HPDE6-E6E7 (cell line): ENCODE results near the gene FAM9C.
"Not testable (repeated sequence)": the region's sequence is repeated elsewhere in the genome, so short reads cannot be mapped to it uniquely, and the experiment has no call there.

Experiments
- DNase-seq: peaks from one replicate; pipeline ENCODE4 v3.0.0; 2011; ENCODE audit warnings: missing footprints; ENCODE audit errors: extremely low spot score

FAM9C gene

DNA sequence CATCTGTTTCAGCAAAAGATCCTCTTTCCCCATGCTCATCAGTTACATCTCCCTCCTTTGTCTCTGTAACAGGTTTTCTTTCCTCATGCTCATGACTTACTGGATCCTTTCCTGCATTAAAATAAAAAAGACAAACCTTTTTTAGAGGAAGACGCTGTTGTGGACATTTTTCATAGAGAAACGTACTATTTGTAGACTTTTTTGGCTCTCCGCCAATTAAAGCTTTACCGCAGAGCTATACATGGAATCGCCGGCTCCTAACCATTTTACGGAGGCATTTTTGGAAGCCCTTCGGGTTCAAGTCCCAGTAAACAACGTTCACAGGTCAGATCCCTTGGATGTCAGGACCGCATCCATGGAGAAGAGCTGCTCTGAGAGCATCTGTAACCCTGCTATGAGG is 1.3 kb downstream of the FAM9C start:
- DNase-seq = no peak

GRCh38 chrX:13036896-13037295 is 7.5 kb downstream of the FAM9C start:
- DNase-seq = no peak

- no peak for DNase-seq
Observed at GRCh38 chrX:13033193-13033592, 11.2 kb downstream of the FAM9C start.

GRCh38 chrX:13029887-13030771 is 14.3 kb downstream of the FAM9C start:
- no peak for DNase-seq

- no peak for DNase-seq
Observed at GRCh38 chrX:13029637-13029886, 14.9 kb downstream of the FAM9C start.

DNA sequence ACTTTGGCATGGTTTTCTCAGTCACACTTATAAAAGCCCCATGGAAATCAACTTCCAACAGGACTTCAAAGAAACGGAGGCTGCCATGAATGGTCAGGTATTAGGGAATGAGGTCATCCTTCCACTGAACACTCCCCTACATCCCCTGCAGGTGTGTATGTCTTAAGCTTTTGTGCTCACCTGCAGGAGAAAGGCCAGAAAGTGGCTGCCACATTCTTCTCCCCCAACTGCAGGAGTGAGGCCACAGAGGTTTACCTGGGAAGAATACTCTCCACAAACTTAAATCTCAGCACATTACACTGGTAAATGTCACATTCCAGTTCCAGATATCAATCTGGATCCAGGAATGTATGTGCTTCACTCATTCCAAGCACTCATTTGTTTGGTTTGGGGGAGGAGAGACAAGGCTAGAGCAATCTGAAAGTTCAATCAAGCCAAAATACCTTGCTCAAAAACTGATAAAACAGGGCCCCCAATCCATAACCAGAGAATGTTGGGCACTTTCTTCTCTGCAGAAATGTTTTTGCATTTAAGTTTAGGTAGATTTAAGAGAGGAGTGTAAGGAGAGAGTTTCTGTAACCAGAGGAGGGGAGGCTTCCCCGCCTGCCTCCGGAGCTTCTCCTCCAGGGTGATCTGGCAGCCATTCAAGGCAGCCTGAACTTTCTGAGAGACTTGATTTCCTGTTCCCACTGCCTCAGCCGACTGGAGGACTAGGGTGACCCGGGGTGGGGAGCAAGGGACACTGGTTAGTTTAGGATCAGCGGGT is 15.4 kb downstream of the FAM9C start:
- DNase-seq = no peak

- DNase-seq = no peak
Observed at GRCh38 chrX:13026877-13027652, 17.4 kb downstream of the FAM9C start.

GRCh38 chrX:13024986-13025385 is 19.4 kb downstream of the FAM9C start:
- DNase-seq = no peak

- no peak for DNase-seq
Observed at GRCh38 chrX:13023979-13024378, 20.4 kb downstream of the FAM9C start.

GRCh38 chrX:13023567-13023966 is 20.9 kb downstream of the FAM9C start:
- no peak for DNase-seq

- no peak for DNase-seq
Observed at GRCh38 chrX:13022926-13023325, 21.5 kb downstream of the FAM9C start.

DNA sequence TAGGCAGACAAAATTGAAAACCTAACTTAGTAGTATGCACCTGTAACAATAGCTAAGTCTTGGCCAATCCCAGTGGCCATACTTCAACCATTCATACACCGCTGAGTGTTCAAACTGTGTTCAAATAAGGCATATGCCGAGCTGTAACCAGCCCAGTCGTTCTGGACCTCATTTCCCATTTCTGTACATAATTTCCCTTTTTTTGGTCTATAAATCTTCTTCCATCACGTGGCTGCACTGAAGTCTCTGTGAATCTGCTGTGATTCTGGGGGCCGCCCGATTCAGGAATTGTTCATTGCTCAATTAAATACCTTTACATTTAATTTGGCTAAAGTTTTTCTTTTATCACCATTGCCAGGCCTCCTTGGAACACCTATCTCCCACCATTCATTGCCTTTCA is 27.7 kb downstream of the FAM9C start:
- not testable (repeated sequence) for DNase-seq

DNA sequence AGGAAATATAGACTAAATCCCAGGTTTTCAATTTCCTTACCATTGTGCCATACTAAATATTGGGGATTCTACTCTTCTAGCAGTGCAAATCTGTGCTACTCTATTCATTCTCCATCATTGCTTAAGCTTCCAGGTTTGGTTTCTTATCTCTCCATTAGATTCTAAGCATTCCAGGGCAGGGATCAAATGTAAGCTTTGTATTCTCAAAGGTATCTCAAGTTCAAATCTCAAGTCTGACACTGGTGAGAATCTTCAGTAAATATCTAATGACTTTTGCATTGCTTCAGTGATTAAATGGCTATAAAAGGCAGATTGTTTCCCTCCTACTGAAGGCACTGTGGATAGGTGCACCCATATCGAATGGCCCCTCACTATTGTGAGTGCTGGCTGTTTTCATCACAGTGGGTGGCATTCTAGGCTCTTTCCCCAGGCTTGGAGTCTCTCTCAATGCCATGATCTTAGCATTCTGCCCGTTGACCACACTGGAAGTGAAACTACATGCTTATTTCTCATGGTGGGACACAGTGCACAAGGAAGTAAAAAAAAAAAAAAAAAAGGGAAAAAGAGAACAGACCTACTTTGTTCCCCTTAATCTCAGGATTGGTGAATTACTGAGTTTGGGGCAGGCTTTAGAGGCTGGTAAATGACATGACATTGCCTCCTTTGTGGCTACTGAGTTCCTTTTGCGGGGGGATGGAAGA is 28.7 kb downstream of the FAM9C start:
- no peak for DNase-seq

DNA sequence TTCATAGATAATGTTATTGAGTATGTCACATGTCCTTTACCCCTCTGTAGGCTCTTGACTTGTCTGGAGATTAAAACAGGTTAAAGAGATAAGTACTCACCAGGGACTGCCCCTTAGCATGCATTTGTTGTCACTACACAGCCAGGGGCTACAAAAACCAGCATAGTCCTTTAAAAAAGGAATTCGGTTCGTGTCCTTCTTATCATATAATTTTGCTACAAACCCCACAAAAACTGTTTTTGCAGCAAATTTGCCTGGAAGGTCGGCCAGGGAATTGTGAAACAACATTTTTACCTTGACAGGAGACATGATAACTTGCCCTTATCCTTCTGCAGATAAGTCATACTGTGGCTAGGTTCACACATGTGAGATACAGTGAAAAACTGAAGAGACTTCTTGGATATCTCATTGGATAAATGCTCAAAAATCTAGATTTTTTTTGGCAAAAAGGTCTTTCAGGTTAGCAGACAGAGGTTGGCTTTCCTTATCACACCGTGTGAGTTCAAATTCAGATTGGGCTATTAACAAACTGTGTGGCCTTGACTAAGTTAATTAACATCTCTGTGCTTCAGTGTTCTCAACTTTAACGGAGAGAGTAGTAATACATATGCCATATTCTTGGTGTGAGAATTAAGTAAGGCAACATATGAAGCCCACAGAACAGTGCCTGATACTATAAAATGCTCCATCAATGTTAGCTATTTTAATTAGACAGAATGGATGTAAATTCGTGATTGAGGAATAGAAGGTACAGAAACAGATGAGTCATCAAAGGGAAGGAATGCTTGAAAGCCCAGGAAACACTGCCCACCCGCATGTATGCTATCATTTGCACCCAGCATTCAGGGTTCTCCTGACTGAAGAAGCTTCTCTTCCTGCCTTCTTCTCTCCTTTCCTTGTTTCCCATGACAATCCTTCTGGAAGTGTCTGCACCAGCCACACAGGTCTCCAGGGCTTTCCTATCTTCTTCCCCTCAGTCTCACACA is 30.0 kb downstream of the FAM9C start:
- no peak for DNase-seq

DNA sequence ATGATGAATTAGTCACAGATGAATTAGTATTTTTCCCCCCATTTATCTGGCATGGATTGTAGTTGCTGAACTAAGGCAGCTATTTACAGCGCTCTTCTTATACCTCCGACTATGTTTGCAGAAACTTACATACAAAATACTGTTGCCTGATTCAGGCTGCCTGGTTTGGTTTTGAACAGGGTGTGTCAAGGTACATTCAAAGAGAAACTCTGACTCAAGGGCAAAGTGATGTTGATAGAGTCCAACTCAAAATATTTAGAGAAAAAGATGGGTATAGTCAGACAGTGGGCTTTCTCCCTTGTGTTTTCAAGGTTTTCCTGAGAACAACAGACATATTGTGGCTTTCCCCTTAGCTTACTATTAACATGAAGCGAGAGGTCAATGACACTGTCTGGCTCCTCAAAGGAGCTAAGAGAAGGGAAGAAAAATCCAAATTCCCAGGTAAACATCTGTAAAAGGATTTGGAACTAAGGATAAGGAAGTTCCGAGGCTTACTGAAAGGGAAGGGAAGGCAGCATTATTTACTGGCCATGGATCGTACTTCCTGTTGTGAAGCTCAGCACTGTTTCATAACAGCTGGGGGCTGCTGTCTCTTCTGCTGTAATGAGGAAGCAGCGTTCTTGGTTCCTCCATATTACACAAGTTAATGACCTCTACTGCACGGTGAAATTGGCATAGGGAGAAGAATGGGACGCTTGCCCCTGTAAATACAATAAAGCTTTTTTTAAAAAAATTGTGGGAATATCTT is 30.9 kb downstream of the FAM9C start:
- no peak for DNase-seq

DNA sequence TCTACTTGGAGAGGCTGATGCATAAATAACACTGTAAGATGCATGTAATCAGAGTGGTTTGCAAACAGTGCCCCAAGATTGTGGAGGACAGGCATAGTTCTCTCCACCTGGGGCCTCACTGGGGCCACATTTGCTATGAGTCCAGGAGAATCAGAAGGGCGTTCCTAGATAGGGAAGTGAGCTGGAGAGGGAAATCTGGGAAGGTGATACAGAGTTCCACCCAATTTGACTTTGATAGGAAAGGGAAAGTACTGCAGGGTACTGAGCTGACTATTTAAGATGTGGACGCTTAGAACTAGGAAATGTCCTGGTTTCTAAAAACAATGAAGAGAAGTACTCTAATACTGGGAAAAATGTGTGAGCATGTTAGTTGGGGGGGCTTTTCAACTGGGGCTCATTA is 33.9 kb downstream of the FAM9C start:
- no peak for DNase-seq

DNA sequence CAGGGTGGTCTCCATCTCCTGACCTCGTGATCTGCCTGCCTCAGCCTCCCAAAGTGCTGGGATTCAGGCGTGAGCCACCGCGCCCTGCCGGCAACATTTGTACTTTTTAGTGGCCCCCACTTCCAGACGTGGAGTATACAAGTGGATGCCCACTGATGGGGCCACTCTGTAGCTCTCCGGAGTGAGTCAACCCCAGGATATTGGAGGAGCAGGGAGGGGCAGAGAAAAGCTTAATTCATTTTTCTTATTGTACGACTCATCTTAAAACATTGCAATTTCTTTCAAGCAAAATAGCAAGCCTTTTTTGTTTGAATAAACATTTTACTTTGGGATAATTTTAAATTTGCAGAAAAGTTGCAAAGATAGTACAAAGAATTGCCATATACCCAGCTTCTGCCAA is 34.6 kb downstream of the FAM9C start:
- no peak for DNase-seq

DNA sequence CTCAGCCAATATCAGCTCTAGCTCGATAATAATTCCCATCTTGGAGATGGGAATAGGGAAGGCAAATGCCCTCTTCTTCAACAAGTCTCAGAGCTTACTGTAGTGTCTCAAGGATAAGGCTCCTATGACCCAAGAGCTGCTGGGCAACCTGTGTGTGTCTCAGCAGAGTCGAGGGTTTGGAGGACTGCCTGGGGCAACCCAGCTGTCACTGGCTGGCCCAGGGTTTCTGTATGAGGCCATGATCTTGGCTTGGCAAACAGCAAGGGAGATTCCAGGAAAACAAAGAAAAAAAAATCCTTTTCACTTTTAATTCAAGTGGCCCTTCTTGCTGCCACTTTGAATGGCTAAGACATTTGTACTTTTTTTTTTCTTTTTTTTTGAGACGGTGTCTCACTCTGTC is 35.1 kb downstream of the FAM9C start:
- no peak for DNase-seq

- DNase-seq = no peak
Observed at GRCh38 chrX:13008851-13009250, 35.6 kb downstream of the FAM9C start.

GRCh38 chrX:13008189-13008533 is 36.3 kb downstream of the FAM9C start:
- DNase-seq = no peak
